OCI-LY7 (cell line): ENCODE data around the gene LRRTM3.

Source experiments
- EZH2phosphoT487 ChIP-seq: fragments of 200-600 bp; sonication (generic); IDR thresholded peaks from 2 replicates; pipeline ENCODE4 v1.6.1; 2018; ENCODE audit warnings: low read depth, borderline replicate concordance, mild to moderate bottlenecking, mixed run types, antibody characterized with exemption, low read length, moderate library complexity, mixed read lengths
- TF ChIP-seq, protein P1 (sequence below): fragments of 200-600 bp; sonication (generic); conservative IDR thresholded peaks from 2 replicates; pipeline ENCODE4 v1.5.1; 2014; ENCODE audit warnings: mild to moderate bottlenecking, antibody characterized with exemption, low read length, moderate library complexity, mixed read lengths

GRCh38 chr10:67049988-67050387 is 124.2 kb downstream of the LRRTM3 start:
- TF ChIP-seq, protein P1, sequence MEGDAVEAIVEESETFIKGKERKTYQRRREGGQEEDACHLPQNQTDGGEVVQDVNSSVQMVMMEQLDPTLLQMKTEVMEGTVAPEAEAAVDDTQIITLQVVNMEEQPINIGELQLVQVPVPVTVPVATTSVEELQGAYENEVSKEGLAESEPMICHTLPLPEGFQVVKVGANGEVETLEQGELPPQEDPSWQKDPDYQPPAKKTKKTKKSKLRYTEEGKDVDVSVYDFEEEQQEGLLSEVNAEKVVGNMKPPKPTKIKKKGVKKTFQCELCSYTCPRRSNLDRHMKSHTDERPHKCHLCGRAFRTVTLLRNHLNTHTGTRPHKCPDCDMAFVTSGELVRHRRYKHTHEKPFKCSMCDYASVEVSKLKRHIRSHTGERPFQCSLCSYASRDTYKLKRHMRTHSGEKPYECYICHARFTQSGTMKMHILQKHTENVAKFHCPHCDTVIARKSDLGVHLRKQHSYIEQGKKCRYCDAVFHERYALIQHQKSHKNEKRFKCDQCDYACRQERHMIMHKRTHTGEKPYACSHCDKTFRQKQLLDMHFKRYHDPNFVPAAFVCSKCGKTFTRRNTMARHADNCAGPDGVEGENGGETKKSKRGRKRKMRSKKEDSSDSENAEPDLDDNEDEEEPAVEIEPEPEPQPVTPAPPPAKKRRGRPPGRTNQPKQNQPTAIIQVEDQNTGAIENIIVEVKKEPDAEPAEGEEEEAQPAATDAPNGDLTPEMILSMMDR = no peak
- no peak for TF ChIP-seq EZH2phosphoT487
